GM19455 (cell line): ENCODE results near the gene CORO2A.

Experiments
- ATAC-seq: cut with Tn5 transposase; IDR thresholded peaks from one replicate; pipeline ENCODE4 v1.9.1; 2021; ENCODE audit not compliant: unreplicated experiment

CORO2A gene

GRCh38 chr9:98192503-98193335 is at the start of gene CORO2A:
Gene CORO2A, minus strand, starts transcription at chr9:98192637. Its CDS starts 34,977 bp downstream, at chr9:98157660.
- peak; percentile 77 for ATAC-seq

GRCh38 chr9:98241357-98242300 is 49.2 kb upstream of the CORO2A start:
- no peak for ATAC-seq

- no peak for ATAC-seq
Measured at GRCh38 chr9:98240475-98240874, 48.0 kb upstream of the CORO2A start.

- ATAC-seq: no peak
Measured at GRCh38 chr9:98236901-98237487, 44.6 kb upstream of the CORO2A start.

GRCh38 chr9:98235126-98235525 is 42.7 kb upstream of the CORO2A start:
- no peak for ATAC-seq

- no peak for ATAC-seq
Measured at GRCh38 chr9:98234245-98234825, 41.9 kb upstream of the CORO2A start.

- no peak for ATAC-seq
Measured at GRCh38 chr9:98232926-98233325, 40.5 kb upstream of the CORO2A start.

- ATAC-seq: no peak
Measured at GRCh38 chr9:98231770-98232478, 39.5 kb upstream of the CORO2A start.

GRCh38 chr9:98230789-98231188 is 38.4 kb upstream of the CORO2A start:
- ATAC-seq: no peak

GRCh38 chr9:98230304-98230703 is 37.9 kb upstream of the CORO2A start:
- ATAC-seq: no peak

- ATAC-seq: no peak
Measured at GRCh38 chr9:98229620-98230019, 37.2 kb upstream of the CORO2A start.

GRCh38 chr9:98229090-98229395 is 36.6 kb upstream of the CORO2A start:
- ATAC-seq: no peak

GRCh38 chr9:98228392-98229089 is 36.1 kb upstream of the CORO2A start:
- ATAC-seq: no peak

- ATAC-seq: no peak
Measured at GRCh38 chr9:98227883-98228282, 35.4 kb upstream of the CORO2A start.

- ATAC-seq: no peak
Measured at GRCh38 chr9:98226957-98227356, 34.5 kb upstream of the CORO2A start.

- no peak for ATAC-seq
Measured at GRCh38 chr9:98226516-98226915, 34.1 kb upstream of the CORO2A start.

- ATAC-seq: no peak
Measured at GRCh38 chr9:98225015-98225442, 32.6 kb upstream of the CORO2A start.

GRCh38 chr9:98222885-98223691 is 30.7 kb upstream of the CORO2A start:
- no peak for ATAC-seq

- no peak for ATAC-seq
Measured at GRCh38 chr9:98220911-98221310, 28.5 kb upstream of the CORO2A start.
